Astrocyte (in vitro differentiated cells and primary cell): ENCODE data around the gene ZKSCAN3. TPM values are rescaled to one million over a fixed set of nuclear protein-coding genes. Genes with fewer than 3 reads are reported as not detected.

Source experiments
- DNase-seq: peaks from one replicate; pipeline ENCODE4 v3.0.0-alpha.2; 2010; ENCODE audit warnings: low read depth
- FAIRE-seq: peaks from 2 replicates; lab custom pipeline; 2011; peaks lifted over from hg19 to GRCh38; lab: Jason Lieb, UNC
- H2AFZ ChIP-seq: 2 replicates; pipeline ENCODE4 v1.6.0; 2012; ENCODE audit warnings: low read depth, low read length, inconsistent platforms
- H3K27ac ChIP-seq: 2 replicates; pipeline ENCODE4 v1.5.1; 2011; ENCODE audit warnings: low read depth, low read length, inconsistent platforms
- H3K27me3 ChIP-seq: 2 replicates; pipeline ENCODE4 v1.6.0; 2011; ENCODE audit warnings: low read length, inconsistent platforms; ENCODE audit not compliant: insufficient read depth
- H3K36me3 ChIP-seq: 2 replicates; pipeline ENCODE4 v1.5.1; 2011; ENCODE audit warnings: low read length, inconsistent platforms; ENCODE audit not compliant: insufficient read depth
- H3K4me1 ChIP-seq: 2 replicates; pipeline ENCODE4 v1.5.1; 2011; ENCODE audit warnings: low read length, inconsistent platforms; ENCODE audit not compliant: insufficient read depth
- H3K4me2 ChIP-seq: 2 replicates; pipeline ENCODE4 v1.6.0; 2012; ENCODE audit warnings: low read length, inconsistent platforms
- H3K4me3 ChIP-seq: 2 replicates; pipeline ENCODE4 v1.5.1; 2011; ENCODE audit warnings: low read depth, mild to moderate bottlenecking, low read length, inconsistent platforms; ENCODE audit not compliant: insufficient read depth
- H3K79me2 ChIP-seq: 2 replicates; pipeline ENCODE4 v1.6.0; 2012; ENCODE audit warnings: mild to moderate bottlenecking, low read length, inconsistent platforms; ENCODE audit not compliant: insufficient read depth
- H3K9ac ChIP-seq: 2 replicates; pipeline ENCODE4 v1.6.0; 2012; ENCODE audit warnings: mild to moderate bottlenecking, low read length, inconsistent platforms
- H3K9me3 ChIP-seq: 2 replicates; pipeline ENCODE4 v1.5.1; 2012; ENCODE audit warnings: low read depth, mild to moderate bottlenecking, low read length, inconsistent platforms; ENCODE audit not compliant: insufficient read depth
- H4K20me1 ChIP-seq: 2 replicates; pipeline ENCODE4 v1.6.0; 2012; ENCODE audit warnings: low read length, inconsistent platforms; ENCODE audit not compliant: insufficient read depth
- H3K27ac Mint-ChIP-seq: one replicate; pipeline ENCODE4 v1.8.0; 2021; ENCODE audit warnings: mild to moderate bottlenecking, mixed read lengths; ENCODE audit not compliant: unreplicated experiment
- H3K27me3 Mint-ChIP-seq: one replicate; pipeline ENCODE4 v1.8.0; 2021; ENCODE audit warnings: low read depth, mixed read lengths; ENCODE audit not compliant: unreplicated experiment
- H3K36me3 Mint-ChIP-seq: one replicate; pipeline ENCODE4 v1.8.0; 2021; ENCODE audit warnings: low read depth, mixed read lengths; ENCODE audit not compliant: unreplicated experiment
- H3K4me1 Mint-ChIP-seq: one replicate; pipeline ENCODE4 v1.8.0; 2021; ENCODE audit warnings: low read depth, mixed read lengths; ENCODE audit not compliant: unreplicated experiment
- H3K4me3 Mint-ChIP-seq: one replicate; pipeline ENCODE4 v1.8.0; 2021; ENCODE audit warnings: mild to moderate bottlenecking, moderate library complexity, mixed read lengths; ENCODE audit not compliant: unreplicated experiment
- H3K9me3 Mint-ChIP-seq: one replicate; pipeline ENCODE4 v1.8.0; 2021; ENCODE audit warnings: mild to moderate bottlenecking, mixed read lengths; ENCODE audit not compliant: unreplicated experiment
- CTCF ChIP-seq: IDR thresholded peaks from 2 replicates; pipeline ENCODE4 v1.5.1; 2011; ENCODE audit warnings: low read depth, mild to moderate bottlenecking, inconsistent platforms, low read length, moderate library complexity; ENCODE audit not compliant: insufficient read depth
- EZH2 ChIP-seq: IDR thresholded peaks from 2 replicates; pipeline ENCODE4 v1.6.1; 2012; ENCODE audit warnings: mild to moderate bottlenecking, low read length, inconsistent platforms; ENCODE audit not compliant: insufficient read depth
- total RNA-seq: library from RNA; stranded (reverse); gene quantifications from 2 replicates; pipeline ENCODE4 v1.2.1, GENCODE V29; 2021

Gene ZKSCAN3
- total RNA-seq, 1 donor from 2014 or later, result 8.0 TPM

GRCh38 chr6:28369463-28369862 lies 19.7 kb downstream of the ZKSCAN3 start:
- Mint-ChIP-seq H3K4me1 (no peaks in the 10 kb centered on the region), H3K27ac (no peak overlapping the region)

GRCh38 chr6:28370440-28370839 lies 20.7 kb downstream of the ZKSCAN3 start:
- no peak overlapping the region for H3K27ac Mint-ChIP-seq
- Histone ChIP-seq H3K79me2 (no peaks in the 10 kb centered on the region), H4K20me1 (no peaks in the 10 kb centered on the region), H3K4me3 (no peak overlapping the region), H3K4me2 (no peak overlapping the region), H3K4me1 (no peaks in the 10 kb centered on the region), H3K27me3 (no peaks in the 10 kb centered on the region), H3K9me3 (no peaks in the 10 kb centered on the region), H2AFZ (no peak overlapping the region), H3K36me3 (peaks cover 9% of the 10 kb centered on the region), H3K9ac (no peak overlapping the region), H3K27ac (no peak overlapping the region)
- H3K4me1 Mint-ChIP-seq, result no peaks in the 10 kb centered on the region
- H3K27me3 Mint-ChIP-seq, result no peaks in the 10 kb centered on the region
- no peak overlapping the region for H3K4me3 Mint-ChIP-seq
- DNase-seq, result no peak
- TF ChIP-seq CTCF (no peak), EZH2 (no peak)
- peaks cover 9% of the 10 kb centered on the region for H3K9me3 Mint-ChIP-seq
- H3K36me3 Mint-ChIP-seq, result peaks cover 24% of the 10 kb centered on the region
- no peak for FAIRE-seq

More at GRCh38 chr6:28369463-28369862, 19.7 kb downstream of the ZKSCAN3 start:
- Histone ChIP-seq H3K36me3 (peaks cover 13% of the 10 kb centered on the region), H3K4me1 (no peaks in the 10 kb centered on the region), H3K9me3 (no peaks in the 10 kb centered on the region), H2AFZ (no peak overlapping the region), H3K4me3 (no peak overlapping the region), H3K9ac (no peak overlapping the region), H4K20me1 (no peaks in the 10 kb centered on the region), H3K79me2 (no peaks in the 10 kb centered on the region), H3K4me2 (no peak overlapping the region), H3K27me3 (no peaks in the 10 kb centered on the region), H3K27ac (no peak overlapping the region)
- TF ChIP-seq CTCF (no peak), EZH2 (no peak)
- Mint-ChIP-seq H3K4me3 (no peak overlapping the region), H3K36me3 (peaks cover 34% of the 10 kb centered on the region), H3K27me3 (no peaks in the 10 kb centered on the region), H3K9me3 (peaks cover 18% of the 10 kb centered on the region)
- FAIRE-seq (no peak), DNase-seq (no peak)

- Histone ChIP-seq H3K27me3 (no peaks in the 10 kb centered on the region), H3K4me3 (no peak overlapping the region), H3K27ac (no peak overlapping the region), H4K20me1 (no peaks in the 10 kb centered on the region), H3K4me1 (no peaks in the 10 kb centered on the region), H3K36me3 (peaks cover 3% of the 10 kb centered on the region), H3K9me3 (no peaks in the 10 kb centered on the region), H3K4me2 (no peak overlapping the region), H3K79me2 (no peaks in the 10 kb centered on the region), H3K9ac (no peak overlapping the region), H2AFZ (no peak overlapping the region)
- no peak overlapping the region for H3K27ac Mint-ChIP-seq
- FAIRE-seq (no peak), DNase-seq (no peak)
- H3K36me3 Mint-ChIP-seq, result peaks cover 16% of the 10 kb centered on the region
- no peaks in the 10 kb centered on the region for H3K4me1 Mint-ChIP-seq
- TF ChIP-seq EZH2 (no peak), CTCF (no peak)
- peaks cover 3% of the 10 kb centered on the region for H3K9me3 Mint-ChIP-seq
- no peak overlapping the region for H3K4me3 Mint-ChIP-seq
- H3K27me3 Mint-ChIP-seq, result no peaks in the 10 kb centered on the region
These were observed 21.5 kb downstream of the ZKSCAN3 start for GRCh38 chr6:28371280-28371679.
